ENCODE results near the gene FRS2. TPM values are rescaled to one million over a fixed set of nuclear protein-coding genes. Genes with fewer than 3 reads are reported as not detected.

The FRS2 gene
- total and polyA plus RNA-seq, 2 donors from 2014 or later, result 4.6 to 31.4 TPM

GRCh38 chr12:69476276-69477017 lies 6.3 kb downstream of the FRS2 start:
- Histone ChIP-seq H3K9me3 (ENCODE audit: control insufficient read depth in 2 of 3, insufficient read depth in 1 of 3, low read length in 3 of 3) (no peaks in the 10 kb centered on the region), H3K4me3 (ENCODE audit: low read length in 3 of 3) (peak overlapping the region in 1 of 3 donors; percentile 20), H3K27ac (ENCODE audit: low read depth in 2 of 2, low read length in 2 of 2) (peak overlapping the region; percentile 5 to 67), H3K36me3 (ENCODE audit: control insufficient read depth in 2 of 3, insufficient read depth in 3 of 3, low read length in 3 of 3) (no peaks in the 10 kb centered on the region), H3K9ac (ENCODE audit: low read length in 3 of 3) (peak overlapping the region in 1 of 3 donors; percentile 13), H3K4me1 (ENCODE audit: control insufficient read depth in 2 of 3, insufficient read depth in 2 of 3, low read depth in 1 of 3, low read length in 3 of 3) (peaks cover 0 to 24% (median 12%) of the 10 kb centered on the region in 3 donors), H3K27me3 (ENCODE audit: control insufficient read depth, insufficient read depth, low read length) (no peaks in the 10 kb centered on the region)
- no peak for TF ChIP-seq CTCF (IDR thresholded peaks at IDR 0.05; ENCODE audit: borderline replicate concordance, extremely low read depth, insufficient read depth)
- DNase-seq (peak in 2 of 5 donors; percentile 39 to 56), FAIRE-seq (no peak)
- intact Hi-C loops (cut with DNase I), result no loop called here

- peaks cover 0 to 12% (median 3%) of the 10 kb centered on the region in 3 donors for H3K4me1 ChIP-seq (ENCODE audit: control insufficient read depth in 2 of 3, insufficient read depth in 2 of 3, low read depth in 1 of 3, low read length in 3 of 3)
- no peaks in the 10 kb centered on the region for H3K27me3 ChIP-seq (ENCODE audit: control insufficient read depth, insufficient read depth, low read length)
- no peaks in the 10 kb centered on the region for H3K9me3 ChIP-seq (ENCODE audit: control insufficient read depth in 2 of 3, insufficient read depth in 1 of 3, low read length in 3 of 3)
- H3K36me3 ChIP-seq (ENCODE audit: control insufficient read depth in 2 of 3, insufficient read depth in 3 of 3, low read length in 3 of 3), result no peaks in the 10 kb centered on the region
- DNase-seq (no peak), FAIRE-seq (no peak)
- TF ChIP-seq CTCF (IDR thresholded peaks at IDR 0.05; ENCODE audit: borderline replicate concordance, extremely low read depth, insufficient read depth), result no peak
- intact Hi-C loops (cut with DNase I), result no loop called here
- H3K27ac ChIP-seq (ENCODE audit: low read depth in 2 of 2, low read length in 2 of 2), result no peak overlapping the region
- H3K9ac ChIP-seq (ENCODE audit: low read length in 3 of 3), result no peak overlapping the region
- no peak overlapping the region for H3K4me3 ChIP-seq (ENCODE audit: low read length in 3 of 3)
Observed at GRCh38 chr12:69479675-69480074, 9.5 kb downstream of the FRS2 start.

DNA sequence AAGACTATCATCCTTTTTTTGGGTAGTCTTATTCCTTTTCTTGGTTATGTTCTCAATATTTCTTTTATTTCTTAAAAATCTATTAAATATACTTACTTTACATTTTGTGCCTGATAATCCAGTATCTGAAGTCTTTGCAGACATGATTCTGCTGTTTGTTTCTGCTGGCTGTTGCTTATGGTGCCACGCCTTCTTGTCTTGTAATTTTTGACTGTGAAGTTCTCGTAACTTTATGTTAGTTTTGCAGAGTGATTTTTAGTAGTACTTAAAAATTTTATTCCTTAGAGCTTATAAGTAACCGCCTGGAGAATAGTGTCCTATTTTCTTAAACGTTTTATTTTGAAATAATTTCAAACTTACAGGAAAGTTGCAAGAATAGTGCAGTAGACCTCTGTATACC lies 10.5 kb downstream of the FRS2 start:
- no peak for DNase-seq
- intact Hi-C loops (cut with DNase I), result no loop called here
- Histone ChIP-seq H3K9me3 (ENCODE audit: control insufficient read depth in 2 of 3, insufficient read depth in 1 of 3, low read length in 3 of 3) (no peaks in the 10 kb centered on the region), H3K9ac (ENCODE audit: low read length in 3 of 3) (no peak overlapping the region), H3K36me3 (ENCODE audit: control insufficient read depth in 2 of 3, insufficient read depth in 3 of 3, low read length in 3 of 3) (no peaks in the 10 kb centered on the region), H3K4me3 (ENCODE audit: low read length in 3 of 3) (no peak overlapping the region), H3K27me3 (ENCODE audit: control insufficient read depth, insufficient read depth, low read length) (no peaks in the 10 kb centered on the region), H3K27ac (ENCODE audit: low read depth in 2 of 2, low read length in 2 of 2) (no peak overlapping the region), H3K4me1 (ENCODE audit: control insufficient read depth in 2 of 3, insufficient read depth in 2 of 3, low read depth in 1 of 3, low read length in 3 of 3) (peaks cover 0 to 1% (median 0%) of the 10 kb centered on the region in 3 donors)
- TF ChIP-seq CTCF (IDR thresholded peaks at IDR 0.05; ENCODE audit: borderline replicate concordance, extremely low read depth, insufficient read depth), result no peak
- FAIRE-seq, result no peak

All from kidney (tissue), 14 donors.